ACC112 (cell line): ENCODE results near the gene LRRIQ1.

Experiments used
- H2AFZ ChIP-seq: fragments of 200-600 bp; sonication (generic); one replicate; pipeline ENCODE4 v1.6.0; 2017; ENCODE audit warnings: antibody characterized with exemption, low read length; ENCODE audit not compliant: unreplicated experiment
- H3K27ac ChIP-seq: fragments of 200-600 bp; sonication (generic); 2 replicates; pipeline ENCODE4 v1.5.1; 2014; ENCODE audit warnings: low read depth, mild to moderate bottlenecking, antibody characterized with exemption, low read length, moderate library complexity
- H3K27me3 ChIP-seq: fragments of 200-600 bp; sonication (generic); 2 replicates; pipeline ENCODE4 v1.6.1; 2014; ENCODE audit warnings: mild to moderate bottlenecking, antibody characterized with exemption, low read length, moderate library complexity, mixed read lengths; ENCODE audit not compliant: insufficient read depth
- H3K36me3 ChIP-seq: fragments of 200-600 bp; sonication (generic); 2 replicates; pipeline ENCODE4 v1.6.1; 2016; ENCODE audit warnings: mild to moderate bottlenecking, antibody characterized with exemption, low read length, moderate library complexity, mixed read lengths; ENCODE audit not compliant: insufficient read depth
- H3K4me1 ChIP-seq: fragments of 200-600 bp; sonication (generic); one replicate; pipeline ENCODE4 v1.6.1; 2016; ENCODE audit warnings: low read length, mixed read lengths; ENCODE audit not compliant: insufficient read depth, unreplicated experiment, control insufficient read depth
- H3K4me3 ChIP-seq: fragments of 200-600 bp; sonication (generic); 2 replicates; pipeline ENCODE4 v1.5.1; 2014; ENCODE audit warnings: mild to moderate bottlenecking, low read depth, low read length
- H3K79me2 ChIP-seq: fragments of 200-600 bp; sonication (generic); one replicate; pipeline ENCODE4 v1.6.0; 2016; ENCODE audit warnings: low read length; ENCODE audit not compliant: control insufficient read depth, unreplicated experiment, insufficient read depth

The LRRIQ1 gene

DNA sequence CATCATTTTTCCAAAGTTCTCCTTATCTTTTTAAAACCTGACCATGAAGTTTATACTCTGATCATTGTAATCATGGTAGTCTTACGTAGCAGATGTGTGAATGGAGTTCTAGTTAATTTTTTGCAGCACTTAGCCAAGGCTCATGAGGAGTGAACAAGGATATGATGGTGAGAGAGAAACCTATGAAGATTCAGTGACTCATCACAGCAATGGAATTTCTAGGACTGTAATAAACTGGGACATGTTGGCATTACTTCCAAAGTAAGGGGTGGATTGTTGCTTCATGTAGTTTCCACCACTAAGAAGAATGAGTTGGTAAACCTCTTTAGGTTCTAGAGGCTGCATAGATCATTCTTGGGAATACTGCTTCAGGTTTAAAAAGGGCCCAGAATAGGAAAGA, 102.7 kb downstream of the LRRIQ1 start:
- Histone ChIP-seq H3K27ac (no peak overlapping the region), H2AFZ (no peak overlapping the region), H3K27me3 (peaks cover 8% of the 10 kb centered on the region), H3K4me1 (no peaks in the 10 kb centered on the region), H3K36me3 (no peaks in the 10 kb centered on the region), H3K79me2 (no peaks in the 10 kb centered on the region), H3K4me3 (no peak overlapping the region)

DNA sequence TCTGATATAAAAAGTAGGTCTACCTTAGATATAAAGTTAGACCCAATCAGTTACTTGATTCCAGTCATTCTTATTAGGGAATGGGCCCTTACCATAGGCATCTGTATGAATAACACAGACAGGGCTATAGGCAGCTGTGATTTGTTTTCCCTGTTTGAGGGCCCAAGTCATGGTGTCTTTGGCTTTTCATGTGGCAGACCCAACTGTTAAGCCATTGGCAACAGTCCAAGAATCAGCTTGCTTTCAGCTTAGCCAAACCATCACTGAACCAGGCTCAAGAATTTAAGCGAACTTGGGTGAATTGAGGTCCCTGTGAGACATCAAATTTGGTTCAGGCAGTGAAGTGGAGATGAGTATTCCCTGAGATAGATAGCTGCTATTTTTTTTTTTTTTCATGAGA, 111.2 kb downstream of the LRRIQ1 start:
- Histone ChIP-seq H3K27me3 (peaks cover 18% of the 10 kb centered on the region), H3K27ac (no peak overlapping the region), H3K36me3 (no peaks in the 10 kb centered on the region), H3K79me2 (no peaks in the 10 kb centered on the region), H3K4me1 (no peaks in the 10 kb centered on the region), H3K4me3 (no peak overlapping the region), H2AFZ (no peak overlapping the region)

DNA sequence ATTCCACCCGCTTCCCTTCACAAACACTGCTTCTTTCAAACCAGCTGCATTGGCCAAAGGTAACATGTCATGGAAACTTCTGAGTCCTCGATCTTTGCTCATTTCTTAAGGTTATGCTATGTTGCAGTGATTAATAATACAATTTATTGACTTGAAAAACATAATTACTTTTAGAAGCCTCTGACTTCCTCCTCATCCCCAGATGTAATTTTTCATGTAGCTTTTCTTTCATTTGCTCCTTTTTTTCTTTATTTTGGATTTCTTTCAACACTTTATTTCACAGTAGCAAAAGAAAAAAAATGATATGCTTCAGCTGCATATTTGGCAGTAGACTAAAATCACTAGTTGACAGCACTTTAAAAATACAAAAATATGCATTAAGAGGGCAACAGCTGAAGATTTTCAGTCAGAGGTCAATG, 116.2 kb downstream of the LRRIQ1 start:
- Histone ChIP-seq H3K4me1 (no peaks in the 10 kb centered on the region), H2AFZ (no peak overlapping the region), H3K4me3 (no peak overlapping the region), H3K27ac (no peak overlapping the region), H3K27me3 (peaks cover 22% of the 10 kb centered on the region), H3K79me2 (no peaks in the 10 kb centered on the region), H3K36me3 (no peaks in the 10 kb centered on the region)

DNA sequence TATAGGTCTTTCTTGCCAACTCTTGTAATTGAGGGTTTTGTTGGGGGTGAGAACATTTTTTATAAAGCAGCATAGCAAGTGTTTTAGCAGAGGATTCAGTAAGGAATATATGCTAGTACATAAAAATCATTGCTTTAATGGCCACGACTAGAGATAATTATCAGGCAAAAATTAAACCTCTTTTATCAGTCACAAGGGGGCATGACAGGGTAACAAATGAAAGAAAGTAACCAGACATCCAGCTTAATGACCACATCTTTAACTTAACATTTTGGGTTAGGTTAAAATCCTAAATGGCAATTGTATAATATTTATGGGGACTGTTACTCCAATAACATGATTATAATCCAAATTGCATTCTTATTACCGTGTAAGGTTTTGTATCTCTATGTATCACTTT, 119.6 kb downstream of the LRRIQ1 start:
- H2AFZ ChIP-seq: peak overlapping the region; percentile 21

DNA sequence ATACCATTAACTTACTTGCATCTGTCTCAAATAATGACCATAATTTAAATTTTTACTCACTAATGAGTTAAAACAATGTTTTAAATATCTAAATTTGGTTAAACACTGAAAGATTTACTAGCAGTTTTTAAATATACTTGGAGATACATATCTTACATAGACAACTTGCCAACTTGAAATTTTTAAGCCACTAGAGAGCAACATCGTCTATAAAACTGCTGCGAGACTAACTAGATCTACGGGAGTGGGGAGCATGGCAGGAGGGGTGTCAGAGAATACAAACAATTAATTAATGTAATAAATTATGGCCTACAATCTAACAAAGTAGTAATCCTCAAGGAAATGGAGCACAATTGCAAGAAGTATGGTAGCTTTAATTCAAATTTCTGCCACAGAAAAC, 120.4 kb downstream of the LRRIQ1 start:
- Histone ChIP-seq H3K36me3 (no peaks in the 10 kb centered on the region), H3K4me1 (no peaks in the 10 kb centered on the region), H3K79me2 (no peaks in the 10 kb centered on the region), H3K4me3 (no peak overlapping the region), H2AFZ (no peak overlapping the region), H3K27ac (no peak overlapping the region), H3K27me3 (peaks cover 11% of the 10 kb centered on the region; the same call in 1 of the 2 replicates)

More for the DNA sequence above, 119.6 kb downstream of the LRRIQ1 start:
- Histone ChIP-seq H3K4me1 (no peaks in the 10 kb centered on the region), H3K36me3 (no peaks in the 10 kb centered on the region), H3K79me2 (no peaks in the 10 kb centered on the region), H3K4me3 (no peak overlapping the region), H3K27me3 (peaks cover 11% of the 10 kb centered on the region; the same call in 1 of the 2 replicates), H3K27ac (no peak overlapping the region)

DNA sequence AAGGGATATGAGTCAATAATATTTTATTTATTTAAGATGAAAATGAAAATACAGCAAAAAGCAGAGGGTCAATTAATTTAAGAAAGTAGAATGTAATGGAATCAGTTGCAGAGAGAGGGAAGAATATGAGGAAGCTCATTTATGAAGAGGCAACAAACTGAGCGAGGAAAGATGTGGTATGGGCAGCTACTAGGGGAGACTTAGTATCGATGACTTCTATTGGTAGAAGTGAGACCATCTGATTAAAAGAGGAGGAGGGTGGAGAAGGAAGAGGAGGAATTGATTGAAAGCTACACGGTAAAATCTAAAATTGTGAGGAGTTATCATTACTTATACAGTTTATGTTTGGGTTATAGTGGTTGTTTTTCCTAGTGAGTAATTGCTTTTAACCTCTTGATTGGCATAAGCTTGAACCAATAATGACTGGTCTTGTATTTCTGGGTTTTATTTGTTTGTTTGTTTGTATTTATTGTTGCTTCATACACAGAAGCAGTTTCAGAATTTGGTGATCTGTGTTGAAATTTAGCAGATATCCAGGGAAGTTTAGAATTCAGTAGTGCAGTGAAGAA, 121.0 kb downstream of the LRRIQ1 start:
- H3K4me3 ChIP-seq: no peak overlapping the region
- peaks cover 11% of the 10 kb centered on the region; the same call in 1 of the 2 replicates for H3K27me3 ChIP-seq
- no peaks in the 10 kb centered on the region for H3K79me2 ChIP-seq
- no peak overlapping the region for H3K27ac ChIP-seq
- no peaks in the 10 kb centered on the region for H3K4me1 ChIP-seq
- no peak overlapping the region for H2AFZ ChIP-seq
- H3K36me3 ChIP-seq: no peaks in the 10 kb centered on the region

DNA sequence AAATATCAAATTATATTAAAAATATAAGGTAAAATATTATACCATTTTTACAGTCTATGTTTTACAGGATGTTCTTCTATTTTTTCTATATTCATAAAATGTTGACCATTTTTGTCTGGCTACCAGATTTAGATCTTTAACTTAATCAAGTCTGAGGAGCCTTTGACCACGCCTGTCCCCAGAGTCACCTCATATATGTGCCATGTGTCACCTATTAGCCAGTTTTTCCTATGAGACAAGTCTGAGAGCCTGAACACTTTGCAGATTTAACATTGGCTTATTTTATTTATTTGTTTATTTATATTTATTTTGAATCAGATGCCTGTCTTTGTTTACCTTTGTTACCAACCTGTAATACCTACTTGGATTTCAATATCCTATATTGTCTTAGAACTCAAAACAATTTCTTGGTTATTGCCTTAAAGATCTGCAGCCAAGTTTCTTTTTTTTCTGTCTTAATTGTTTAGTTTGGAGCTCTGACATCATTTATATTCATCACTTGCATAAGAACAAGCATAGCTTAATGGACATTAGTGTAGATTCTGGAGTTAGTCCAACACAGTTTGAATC, 127.7 kb downstream of the LRRIQ1 start:
- Histone ChIP-seq H3K36me3 (no peaks in the 10 kb centered on the region), H2AFZ (no peak overlapping the region), H3K4me3 (no peak overlapping the region), H3K4me1 (no peaks in the 10 kb centered on the region), H3K27ac (no peak overlapping the region), H3K79me2 (no peaks in the 10 kb centered on the region), H3K27me3 (peaks cover 4% of the 10 kb centered on the region)

DNA sequence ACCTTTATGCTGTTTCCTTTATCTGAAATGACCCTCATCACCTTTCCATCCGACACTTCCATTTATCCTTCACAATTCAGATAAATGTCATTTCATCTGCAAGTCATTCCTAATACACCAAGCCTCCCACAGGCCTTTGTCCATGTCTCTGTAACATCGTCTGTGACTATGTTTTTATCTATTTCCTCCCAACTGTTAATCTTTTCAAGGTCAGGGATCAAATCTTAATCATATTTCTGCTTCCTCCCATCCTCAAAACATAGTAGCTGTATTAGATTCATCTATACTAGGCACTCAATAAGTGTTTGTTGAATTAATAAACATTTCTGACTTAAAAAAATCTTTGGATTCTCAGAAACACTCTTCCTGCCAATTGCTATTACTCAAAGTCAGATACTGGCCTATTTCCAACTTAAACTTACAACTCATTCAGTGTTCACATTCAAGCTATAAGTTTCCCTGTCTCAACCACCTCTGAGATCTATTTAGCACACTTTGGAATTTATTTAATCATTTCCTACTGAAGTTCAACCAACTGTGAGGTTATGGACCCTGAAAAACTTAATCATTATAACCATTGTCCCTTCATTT, 143.6 kb downstream of the LRRIQ1 start:
- H3K36me3 ChIP-seq: no peaks in the 10 kb centered on the region
- H3K79me2 ChIP-seq: no peaks in the 10 kb centered on the region
- H3K4me1 ChIP-seq: peaks cover 11% of the 10 kb centered on the region
- H3K4me3 ChIP-seq: no peak overlapping the region
- no peak overlapping the region for H2AFZ ChIP-seq
- H3K27ac ChIP-seq: no peak overlapping the region
- H3K27me3 ChIP-seq: no peaks in the 10 kb centered on the region

DNA sequence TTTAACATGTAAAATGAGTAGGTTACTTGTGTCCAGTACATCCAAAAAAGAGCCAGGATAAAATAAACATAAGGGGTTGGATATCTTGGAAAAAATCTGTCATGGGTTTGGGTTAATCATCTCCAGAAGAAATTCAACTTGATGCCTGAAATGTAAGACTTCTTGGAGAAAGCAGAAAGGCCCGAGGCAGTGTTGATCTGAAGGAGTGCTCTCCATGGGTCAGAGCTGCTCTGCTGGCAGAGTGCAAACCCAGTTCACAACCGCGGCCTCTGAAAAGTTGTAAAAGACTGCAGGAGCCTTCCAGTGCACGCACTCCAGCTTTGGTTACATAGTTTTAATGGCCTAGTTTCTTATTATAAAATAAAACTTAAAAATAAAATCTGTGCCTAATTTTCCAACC, 146.5 kb downstream of the LRRIQ1 start:
- Histone ChIP-seq H3K27ac (no peak overlapping the region), H3K36me3 (no peaks in the 10 kb centered on the region), H3K27me3 (no peaks in the 10 kb centered on the region), H3K4me3 (no peak overlapping the region), H2AFZ (no peak overlapping the region), H3K4me1 (peaks cover 11% of the 10 kb centered on the region), H3K79me2 (no peaks in the 10 kb centered on the region)

DNA sequence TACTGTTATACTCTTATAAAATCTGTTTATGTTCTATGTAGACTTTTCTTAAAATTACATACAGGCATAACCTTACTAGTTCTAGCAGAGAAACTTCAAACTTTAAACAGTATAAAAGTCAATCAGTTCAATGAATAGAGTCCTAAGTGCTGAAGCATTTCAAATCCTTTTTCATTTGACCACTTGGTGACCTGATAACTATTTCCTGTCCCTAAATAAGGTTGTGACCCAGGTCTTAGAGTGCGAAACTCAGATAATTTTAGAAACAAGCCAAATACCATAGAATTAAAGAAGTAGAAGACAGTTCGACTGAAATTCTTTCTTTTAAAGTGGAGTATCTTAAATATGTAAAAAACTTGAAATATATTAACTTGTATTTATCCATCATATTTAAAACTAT, 147.7 kb downstream of the LRRIQ1 start:
- H3K36me3 ChIP-seq: no peaks in the 10 kb centered on the region
- no peaks in the 10 kb centered on the region for H3K79me2 ChIP-seq
- no peaks in the 10 kb centered on the region for H3K27me3 ChIP-seq
- no peak overlapping the region for H2AFZ ChIP-seq
- no peak overlapping the region for H3K27ac ChIP-seq
- no peak overlapping the region for H3K4me3 ChIP-seq
- H3K4me1 ChIP-seq: peaks cover 11% of the 10 kb centered on the region

DNA sequence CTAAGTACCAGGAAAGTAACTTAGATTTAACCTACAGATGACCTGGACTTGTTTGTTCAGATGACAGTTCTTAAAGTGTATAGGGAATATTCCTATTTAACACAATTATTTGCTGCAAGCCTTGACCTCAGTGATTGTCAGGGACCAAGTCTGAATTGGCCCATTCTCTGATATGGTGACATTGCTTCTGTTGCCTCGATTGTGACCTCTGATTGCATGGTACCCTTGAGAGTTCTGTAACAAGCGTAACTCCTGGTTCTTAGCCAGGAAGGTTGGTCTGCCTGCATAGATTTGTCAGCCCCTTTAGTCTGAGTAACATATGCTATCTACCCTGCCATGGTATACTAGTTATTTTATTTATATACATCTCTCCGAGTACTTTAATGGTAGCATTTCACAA, 150.1 kb downstream of the LRRIQ1 start:
- H3K27me3 ChIP-seq: no peaks in the 10 kb centered on the region
- no peak overlapping the region for H2AFZ ChIP-seq
- H3K79me2 ChIP-seq: no peaks in the 10 kb centered on the region
- no peaks in the 10 kb centered on the region for H3K36me3 ChIP-seq
- no peak overlapping the region for H3K4me3 ChIP-seq
- H3K27ac ChIP-seq: no peak overlapping the region
- no peaks in the 10 kb centered on the region for H3K4me1 ChIP-seq
